Measurements from ENCODE around the gene ITGA3. TPM values are rescaled to one million over a fixed set of nuclear protein-coding genes. Genes with fewer than 3 reads are reported as not detected.

ITGA3 gene
- total RNA-seq, 1 experiment from 2014 or later, result 392 TPM

GRCh38 chr17:50022463-50023130 lies 33.3 kb upstream of the ITGA3 start:
- Histone ChIP-seq H3K36me3 (ENCODE audit: control insufficient read depth in 1 of 2, insufficient read depth in 2 of 2, low read length in 2 of 2) (no peaks in the 10 kb centered on the region), H2AFZ (ENCODE audit: low read depth, low read length, poor library complexity, severe bottlenecking) (no peak overlapping the region), H3K4me3 (replicated peaks in 1 of 2; ENCODE audit: low read depth in 1 of 2, low read length in 2 of 2) (no peak overlapping the region), H3K27me3 (ENCODE audit: insufficient read depth, low read length) (no peaks in the 10 kb centered on the region), H3K4me2 (ENCODE audit: low read length) (no peak overlapping the region), H3K9me3 (ENCODE audit: control insufficient read depth in 1 of 2, insufficient read depth in 1 of 2, low read depth in 1 of 2, low read length in 2 of 2) (peaks cover 0 to 16% of the 10 kb centered on the region in 2 experiments; a peak in 2 of 4 replicates), H3K4me1 (ENCODE audit: control insufficient read depth in 1 of 2, insufficient read depth in 2 of 2, low read length in 2 of 2) (peaks cover 7 to 16% of the 10 kb centered on the region in 2 experiments), H3K79me2 (ENCODE audit: insufficient read depth, low read length) (no peaks in the 10 kb centered on the region), H3K9me2 (ENCODE audit: insufficient read depth) (no peaks in the 10 kb centered on the region), H4K20me1 (ENCODE audit: insufficient read depth) (no peaks in the 10 kb centered on the region), H3K9ac (ENCODE audit: low read length) (no peak overlapping the region), H3K27ac (ENCODE audit: low read depth, low read length) (no peak overlapping the region)
- ChIA-PET POLR2A (no interaction called here), CTCF (interaction anchor here (0.9 kb wide), 1 partner anchor 65 kb away, joined by 4 read pairs; no protein-coding TSS in a partner anchor), RAD21 (ENCODE audit: low non-redundant PET in 1 of 2, low total read pairs in 2 of 2, uncharacterized antibody in 2 of 2, unreplicated experiment in 2 of 2) (no interaction called here)
- ATAC-seq, result no peak
- no peak for DNase-seq (ENCODE audit: low read depth, low spot score)
- BruUV-seq (replicated peaks), result no TSS peak
- intact Hi-C loops (cut with micrococcal nuclease), result no loop called here
- no peak for TF ChIP-seq CEBPB (IDR thresholded peaks at IDR 0.05; ENCODE audit: low read depth)
- TF ChIP-seq SP1 (IDR thresholded peaks at IDR 0.05; ENCODE audit: low read depth), result no peak
- no peak for TF ChIP-seq ATF3 (IDR thresholded peaks at IDR 0.05)
- no peak for TF ChIP-seq EZH2phosphoT487 (IDR thresholded peaks at IDR 0.05; ENCODE audit: borderline replicate concordance)
- TF ChIP-seq POLR2AphosphoS5 (IDR thresholded peaks at IDR 0.05; ENCODE audit: low read depth, low read length), result no peak
- TF ChIP-seq CBX3 (IDR thresholded peaks at IDR 0.05; ENCODE audit: low read depth), result no peak

GRCh38 chr17:50023520-50023919 lies 32.4 kb upstream of the ITGA3 start:
- Histone ChIP-seq H3K4me2 (ENCODE audit: low read length) (no peak overlapping the region), H3K9me2 (ENCODE audit: insufficient read depth) (no peaks in the 10 kb centered on the region), H3K4me3 (replicated peaks in 1 of 2; ENCODE audit: low read depth in 1 of 2, low read length in 2 of 2) (no peak overlapping the region), H3K9ac (ENCODE audit: low read length) (no peak overlapping the region), H3K79me2 (ENCODE audit: insufficient read depth, low read length) (no peaks in the 10 kb centered on the region), H2AFZ (ENCODE audit: low read depth, low read length, poor library complexity, severe bottlenecking) (no peak overlapping the region), H3K36me3 (ENCODE audit: control insufficient read depth in 1 of 2, insufficient read depth in 2 of 2, low read length in 2 of 2) (no peaks in the 10 kb centered on the region), H3K9me3 (ENCODE audit: control insufficient read depth in 1 of 2, insufficient read depth in 1 of 2, low read depth in 1 of 2, low read length in 2 of 2) (peaks cover 0 to 16% of the 10 kb centered on the region in 2 experiments; a peak in 2 of 4 replicates), H3K27me3 (ENCODE audit: insufficient read depth, low read length) (no peaks in the 10 kb centered on the region), H4K20me1 (ENCODE audit: insufficient read depth) (no peaks in the 10 kb centered on the region), H3K27ac (ENCODE audit: low read depth, low read length) (no peak overlapping the region), H3K4me1 (ENCODE audit: control insufficient read depth in 1 of 2, insufficient read depth in 2 of 2, low read length in 2 of 2) (peaks cover 15 to 25% of the 10 kb centered on the region in 2 experiments)
- ATAC-seq (no peak), DNase-seq (ENCODE audit: low read depth, low spot score) (no peak)
- ChIA-PET RAD21 (ENCODE audit: low non-redundant PET in 1 of 2, low total read pairs in 2 of 2, uncharacterized antibody in 2 of 2, unreplicated experiment in 2 of 2) (no interaction called here), POLR2A (no interaction called here), CTCF (no interaction called here)
- no TSS peak for BruUV-seq (replicated peaks)
- no peak for TF ChIP-seq CEBPB (IDR thresholded peaks at IDR 0.05; ENCODE audit: low read depth)
- TF ChIP-seq EZH2 (IDR thresholded peaks at IDR 0.05), result no peak
- no peak for TF ChIP-seq POLR2AphosphoS5 (IDR thresholded peaks at IDR 0.05; ENCODE audit: low read depth, low read length)
- TF ChIP-seq YY1 (IDR thresholded peaks at IDR 0.05; ENCODE audit: extremely low read depth, insufficient replicate concordance, low read depth, low read length), result no peak
- intact Hi-C loops (cut with micrococcal nuclease), result no loop called here
